Renal cortex interstitium (tissue), 11 donors: ENCODE data around the gene NDUFA11. TPM values are rescaled to one million over a fixed set of nuclear protein-coding genes. Genes with fewer than 3 reads are reported as not detected.

Experiments used
- DNase-seq, 11 donors: peaks; one replicate each; pipeline ENCODE4 v3.0.0-alpha.2; 2013; ENCODE audit warnings: low read depth in 9 of 11, low spot score in 4 of 11; ENCODE audit errors: extremely low read depth in 1 of 11
- polyA plus RNA-seq, 3 donors: library from polyadenylated mRNA; unstranded; fragments of 120-200 nt; gene quantifications; one replicate each; pipeline ENCODE4 v1.2.1, GENCODE V29; 2013; ENCODE audit not compliant: insufficient read length in 3 of 3

The NDUFA11 gene
- polyA plus RNA-seq, 3 donors: 130 to 197 (median 179) TPM

GRCh38 chr19:5921516-5922160 is 18.0 kb upstream of the NDUFA11 start:
- no peak for DNase-seq

GRCh38 chr19:5918463-5919079 is 15.0 kb upstream of the NDUFA11 start:
- DNase-seq: no peak

DNA sequence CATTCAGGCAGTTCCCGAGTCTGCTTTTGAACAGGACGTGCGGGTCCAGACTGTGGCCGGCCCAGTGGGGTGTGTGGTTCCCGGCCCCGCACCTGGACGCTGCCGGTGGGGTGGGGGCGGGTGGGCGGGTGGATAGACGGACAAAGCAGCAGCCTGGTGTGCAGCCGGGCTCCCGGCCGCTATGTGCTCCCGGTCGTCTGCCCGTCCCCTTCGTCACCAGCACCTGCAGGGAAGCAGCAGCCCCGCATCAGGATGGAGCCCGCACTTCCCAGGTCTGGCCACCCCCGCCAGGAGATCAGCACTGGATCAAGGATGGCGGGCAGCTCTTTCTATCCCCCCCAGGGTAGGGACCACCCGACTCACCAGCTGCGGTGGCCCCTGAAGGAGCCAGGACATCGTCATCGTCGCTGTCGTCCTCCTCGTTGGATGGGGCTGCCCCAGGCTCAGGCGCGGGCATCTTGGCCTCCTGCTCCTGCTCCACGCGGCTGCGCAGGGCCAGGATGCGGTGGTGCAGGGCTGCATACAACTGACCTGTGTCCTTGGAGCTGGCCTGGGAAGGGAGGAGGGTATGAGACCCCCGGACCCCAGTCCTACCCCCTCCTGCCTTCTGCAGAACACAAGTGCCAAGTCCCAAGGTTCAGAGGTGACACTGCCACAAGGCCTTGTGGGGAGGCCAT is 14.0 kb upstream of the NDUFA11 start:
- DNase-seq: no peak

- no peak for DNase-seq
These were observed 12.7 kb upstream of the NDUFA11 start for GRCh38 chr19:5916181-5916708.

DNA sequence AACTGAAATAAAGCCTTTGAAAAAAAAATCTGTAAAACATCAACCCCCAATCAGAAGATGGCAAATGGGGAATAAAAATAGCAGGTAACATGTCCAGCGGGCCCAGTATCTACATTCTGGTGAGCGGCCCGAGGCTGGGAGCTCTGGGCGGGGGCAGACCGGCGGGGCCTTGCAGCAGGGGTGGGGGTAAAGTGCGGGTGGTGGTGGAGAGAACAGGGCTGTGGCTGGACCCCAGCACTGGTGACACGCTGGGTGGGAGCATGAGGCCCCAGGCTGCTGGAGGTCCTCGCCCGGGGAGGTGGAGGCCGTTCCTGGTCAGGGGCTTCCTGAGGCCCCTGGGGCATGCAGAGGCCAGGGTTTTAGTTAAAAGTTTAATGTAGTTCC is 12.2 kb upstream of the NDUFA11 start:
- no peak for DNase-seq

DNA sequence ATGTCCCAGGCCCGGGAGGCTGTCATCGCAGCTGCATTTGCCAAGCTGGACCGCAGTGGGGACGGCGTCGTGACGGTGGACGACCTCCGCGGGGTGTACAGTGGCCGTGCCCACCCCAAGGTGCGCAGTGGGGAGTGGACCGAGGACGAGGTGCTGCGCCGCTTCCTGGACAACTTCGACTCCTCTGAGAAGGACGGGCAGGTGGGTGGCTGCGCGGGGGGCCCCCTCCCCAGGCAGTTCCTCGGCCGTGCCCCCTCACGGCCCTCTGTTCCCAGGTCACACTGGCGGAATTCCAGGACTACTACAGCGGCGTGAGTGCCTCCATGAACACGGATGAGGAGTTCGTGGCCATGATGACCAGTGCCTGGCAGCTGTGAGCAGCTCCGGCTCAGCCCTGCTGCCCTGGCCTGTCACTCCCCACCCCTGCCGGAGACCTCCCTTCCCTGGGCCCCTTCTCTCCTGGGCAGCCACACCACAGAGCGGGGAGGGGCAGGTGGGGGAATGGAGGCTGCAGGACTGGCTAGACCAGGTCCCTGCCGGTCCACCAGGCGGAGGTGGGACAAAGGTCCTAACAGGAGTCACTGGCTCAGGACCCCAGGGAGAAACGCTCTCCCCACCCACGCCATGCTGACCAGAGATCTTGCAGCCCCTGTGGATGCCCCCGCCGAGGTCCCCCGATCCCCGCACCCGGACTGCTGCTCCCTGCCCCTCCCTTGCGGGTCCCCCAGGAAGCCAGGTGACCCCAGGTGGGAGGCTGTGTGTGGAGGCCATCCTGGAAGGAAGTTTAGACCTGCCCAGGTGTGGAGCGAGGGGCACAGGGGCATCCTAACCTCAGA is 11.6 kb upstream of the NDUFA11 start:
- DNase-seq: peak in 2 of 11 donors; percentile 53 to 74

DNA sequence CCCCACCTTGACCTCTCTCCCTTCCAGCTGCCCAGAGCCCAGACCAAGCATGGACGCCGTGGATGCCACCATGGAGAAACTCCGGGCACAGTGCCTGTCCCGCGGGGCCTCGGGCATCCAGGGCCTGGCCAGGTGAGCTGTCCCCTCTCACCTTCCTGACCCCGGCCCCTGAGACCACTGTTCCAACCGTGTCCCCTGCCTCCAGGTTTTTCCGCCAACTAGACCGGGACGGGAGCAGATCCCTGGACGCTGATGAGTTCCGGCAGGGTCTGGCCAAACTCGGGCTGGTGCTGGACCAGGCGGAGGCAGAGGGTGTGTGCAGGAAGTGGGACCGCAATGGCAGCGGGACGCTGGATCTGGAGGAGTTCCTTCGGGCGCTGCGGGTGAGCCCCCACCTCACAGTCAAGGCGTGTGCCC is 10.8 kb upstream of the NDUFA11 start:
- DNase-seq: no peak

GRCh38 chr19:5913739-5914357 is 10.3 kb upstream of the NDUFA11 start, which contains the start of gene CAPS:
Gene CAPS (plus strand): TSS chr19:5914254. CDS start chr19:5914407, 153 bp downstream.
- no peak for DNase-seq

- DNase-seq: no peak
These were observed 7.8 kb upstream of the NDUFA11 start for GRCh38 chr19:5911366-5911765.

DNA sequence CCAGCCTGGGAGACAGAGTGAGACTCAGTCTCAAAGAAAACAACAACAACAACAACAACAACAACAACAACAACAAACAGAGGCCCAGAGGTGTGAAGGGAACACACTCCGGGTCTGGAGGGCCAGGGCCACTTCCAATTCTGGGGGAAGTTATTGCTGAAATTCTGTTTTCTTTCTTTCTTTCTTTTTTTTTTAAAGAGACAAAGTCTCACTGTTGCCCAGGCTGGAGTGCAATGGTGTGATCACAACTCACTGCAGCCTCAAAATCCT is 7.0 kb upstream of the NDUFA11 start:
- no peak for DNase-seq

DNA sequence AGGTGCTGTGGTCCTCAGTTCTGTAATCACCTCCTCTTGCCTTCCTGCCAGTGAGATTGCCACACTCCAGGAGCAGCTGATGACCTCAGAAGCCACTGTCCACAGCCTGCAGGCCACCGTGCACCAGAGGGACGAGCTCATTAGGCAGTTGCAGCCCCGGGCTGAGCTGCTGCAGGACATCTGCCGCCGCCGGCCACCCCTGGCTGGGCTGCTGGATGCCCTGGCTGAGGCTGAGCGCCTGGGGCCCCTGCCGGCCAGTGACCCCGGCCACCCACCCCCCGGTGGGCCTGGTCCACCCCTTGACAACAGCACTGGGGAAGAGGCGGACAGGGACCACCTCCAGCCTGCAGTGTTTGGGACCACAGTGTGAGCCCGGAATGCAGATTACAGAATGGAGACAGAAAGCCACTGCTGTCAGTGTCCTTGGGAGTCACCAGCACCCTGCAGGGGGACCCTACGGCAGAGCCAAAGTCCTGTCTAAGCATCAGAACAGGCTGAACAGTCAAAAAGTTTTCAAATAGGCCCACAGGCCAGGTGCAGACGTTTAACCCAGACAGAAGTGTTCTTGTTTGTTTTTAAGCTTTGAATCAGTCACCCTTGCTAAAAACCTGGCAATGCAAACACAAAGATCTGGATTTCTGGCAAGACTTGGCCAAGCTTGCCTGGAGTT is 5.3 kb upstream of the NDUFA11 start:
- no peak for DNase-seq

GRCh38 chr19:5907241-5907640 is 3.7 kb upstream of the NDUFA11 start:
- no peak for DNase-seq

DNA sequence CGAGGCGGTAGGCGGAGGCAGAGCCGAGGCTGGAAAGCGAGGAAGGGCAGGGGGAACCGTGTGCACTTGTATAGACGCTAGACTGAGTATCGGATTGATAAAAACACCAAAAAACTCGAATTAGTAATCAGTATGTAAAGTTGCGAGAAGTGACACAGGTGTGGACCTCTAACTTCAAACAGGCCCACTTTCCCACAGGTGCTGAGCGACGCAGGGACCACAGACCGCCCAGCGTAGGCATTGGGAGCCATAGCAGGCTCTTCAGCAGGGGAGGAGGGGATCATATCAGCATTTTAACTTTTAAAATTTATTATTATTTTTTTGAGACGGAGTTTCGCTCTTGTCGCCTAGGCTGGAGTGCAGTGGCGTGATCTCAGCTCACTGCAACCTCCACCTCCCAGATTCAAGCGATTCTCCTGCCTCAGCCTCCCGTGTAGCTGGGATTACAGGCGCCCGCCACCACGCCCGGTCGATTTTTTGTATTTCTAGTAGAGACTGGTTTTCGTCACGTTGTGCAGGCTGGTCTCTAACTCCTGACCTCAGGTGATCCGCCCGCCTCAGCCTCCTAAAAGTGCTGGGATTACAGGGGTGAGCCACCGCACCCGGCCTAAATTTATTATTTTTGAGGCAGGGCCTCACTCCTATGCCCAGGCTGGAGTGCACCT is 1.7 kb upstream of the NDUFA11 start:
- no peak for DNase-seq

GRCh38 chr19:5904352-5905113 is 943 bp upstream of the NDUFA11 start, which contains the start of gene VMAC:
Gene VMAC (plus strand): TSS chr19:5904872. CDS start chr19:5904891, 19 bp downstream.
- peak; percentile 97 to 100 (median 100) for DNase-seq

DNA sequence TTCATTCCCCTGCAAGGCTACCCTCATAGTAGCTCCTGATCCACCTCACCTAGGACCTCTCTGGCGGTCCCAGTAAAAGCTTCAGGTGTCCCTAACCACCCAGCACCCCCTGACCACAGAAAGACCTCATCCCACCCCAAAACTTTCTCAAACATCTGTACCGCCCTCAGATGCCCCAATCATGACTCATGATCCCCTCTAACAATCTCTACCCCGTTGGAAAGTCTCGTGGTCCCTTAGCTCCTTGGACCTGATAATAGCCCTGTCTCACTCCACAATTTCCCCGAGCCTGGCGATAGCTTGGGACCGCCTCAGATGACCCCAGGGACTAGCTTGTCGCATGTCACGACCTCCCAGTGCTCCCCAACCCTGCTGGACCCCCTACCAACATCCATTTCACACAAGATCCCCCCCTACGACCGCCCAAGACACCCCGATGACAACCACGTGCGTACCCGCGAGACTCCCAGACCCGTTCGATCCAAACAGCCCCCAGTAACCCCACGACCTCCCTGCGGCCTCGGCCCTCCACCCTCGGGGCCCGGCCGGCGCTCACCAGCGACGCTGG is 450 bp downstream of the NDUFA11 start:
- no peak for DNase-seq

DNA sequence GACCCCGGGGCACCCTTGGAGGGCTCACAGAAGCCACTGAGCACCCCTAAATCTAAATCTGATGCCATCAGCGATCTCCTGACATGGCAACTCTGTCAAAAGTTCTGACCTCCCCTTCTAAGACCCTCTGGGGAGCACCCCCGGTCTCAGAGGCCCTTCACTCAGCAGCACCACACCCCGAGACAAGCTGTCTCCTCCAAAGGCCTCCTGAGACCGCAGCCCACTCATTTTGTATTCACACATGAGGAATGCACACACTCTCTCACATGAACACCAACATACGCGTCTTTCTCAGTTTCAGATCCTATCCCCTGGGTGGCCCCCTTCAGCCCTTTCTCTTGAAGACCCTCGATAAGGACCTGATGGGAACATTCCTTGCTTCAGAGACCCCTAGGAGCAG is 2.6 kb downstream of the NDUFA11 start:
- no peak for DNase-seq
